Measurements from ENCODE around the gene ATP2B2.

- no peak for TF ChIP-seq CTCF (IDR thresholded peaks at IDR 0.05 in 4 of 5, conservative IDR thresholded peaks at IDR 0.05 in 1 of 5)
- no peak for TF ChIP-seq POLR2A (IDR thresholded peaks at IDR 0.05)
Measured at GRCh38 chr3:10378742-10379141, 126.6 kb downstream of the ATP2B2 start.
